HG03342 (cell line): ENCODE results near the gene NIN.

Experiments used
- ATAC-seq: cut with Tn5 transposase; IDR thresholded peaks from one replicate; pipeline ENCODE4 v1.9.1; 2021; ENCODE audit warnings: mild to moderate bottlenecking, moderate library complexity; ENCODE audit not compliant: unreplicated experiment

The NIN gene, protein sequence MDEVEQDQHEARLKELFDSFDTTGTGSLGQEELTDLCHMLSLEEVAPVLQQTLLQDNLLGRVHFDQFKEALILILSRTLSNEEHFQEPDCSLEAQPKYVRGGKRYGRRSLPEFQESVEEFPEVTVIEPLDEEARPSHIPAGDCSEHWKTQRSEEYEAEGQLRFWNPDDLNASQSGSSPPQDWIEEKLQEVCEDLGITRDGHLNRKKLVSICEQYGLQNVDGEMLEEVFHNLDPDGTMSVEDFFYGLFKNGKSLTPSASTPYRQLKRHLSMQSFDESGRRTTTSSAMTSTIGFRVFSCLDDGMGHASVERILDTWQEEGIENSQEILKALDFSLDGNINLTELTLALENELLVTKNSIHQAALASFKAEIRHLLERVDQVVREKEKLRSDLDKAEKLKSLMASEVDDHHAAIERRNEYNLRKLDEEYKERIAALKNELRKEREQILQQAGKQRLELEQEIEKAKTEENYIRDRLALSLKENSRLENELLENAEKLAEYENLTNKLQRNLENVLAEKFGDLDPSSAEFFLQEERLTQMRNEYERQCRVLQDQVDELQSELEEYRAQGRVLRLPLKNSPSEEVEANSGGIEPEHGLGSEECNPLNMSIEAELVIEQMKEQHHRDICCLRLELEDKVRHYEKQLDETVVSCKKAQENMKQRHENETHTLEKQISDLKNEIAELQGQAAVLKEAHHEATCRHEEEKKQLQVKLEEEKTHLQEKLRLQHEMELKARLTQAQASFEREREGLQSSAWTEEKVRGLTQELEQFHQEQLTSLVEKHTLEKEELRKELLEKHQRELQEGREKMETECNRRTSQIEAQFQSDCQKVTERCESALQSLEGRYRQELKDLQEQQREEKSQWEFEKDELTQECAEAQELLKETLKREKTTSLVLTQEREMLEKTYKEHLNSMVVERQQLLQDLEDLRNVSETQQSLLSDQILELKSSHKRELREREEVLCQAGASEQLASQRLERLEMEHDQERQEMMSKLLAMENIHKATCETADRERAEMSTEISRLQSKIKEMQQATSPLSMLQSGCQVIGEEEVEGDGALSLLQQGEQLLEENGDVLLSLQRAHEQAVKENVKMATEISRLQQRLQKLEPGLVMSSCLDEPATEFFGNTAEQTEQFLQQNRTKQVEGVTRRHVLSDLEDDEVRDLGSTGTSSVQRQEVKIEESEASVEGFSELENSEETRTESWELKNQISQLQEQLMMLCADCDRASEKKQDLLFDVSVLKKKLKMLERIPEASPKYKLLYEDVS (N-terminal part only)

DNA sequence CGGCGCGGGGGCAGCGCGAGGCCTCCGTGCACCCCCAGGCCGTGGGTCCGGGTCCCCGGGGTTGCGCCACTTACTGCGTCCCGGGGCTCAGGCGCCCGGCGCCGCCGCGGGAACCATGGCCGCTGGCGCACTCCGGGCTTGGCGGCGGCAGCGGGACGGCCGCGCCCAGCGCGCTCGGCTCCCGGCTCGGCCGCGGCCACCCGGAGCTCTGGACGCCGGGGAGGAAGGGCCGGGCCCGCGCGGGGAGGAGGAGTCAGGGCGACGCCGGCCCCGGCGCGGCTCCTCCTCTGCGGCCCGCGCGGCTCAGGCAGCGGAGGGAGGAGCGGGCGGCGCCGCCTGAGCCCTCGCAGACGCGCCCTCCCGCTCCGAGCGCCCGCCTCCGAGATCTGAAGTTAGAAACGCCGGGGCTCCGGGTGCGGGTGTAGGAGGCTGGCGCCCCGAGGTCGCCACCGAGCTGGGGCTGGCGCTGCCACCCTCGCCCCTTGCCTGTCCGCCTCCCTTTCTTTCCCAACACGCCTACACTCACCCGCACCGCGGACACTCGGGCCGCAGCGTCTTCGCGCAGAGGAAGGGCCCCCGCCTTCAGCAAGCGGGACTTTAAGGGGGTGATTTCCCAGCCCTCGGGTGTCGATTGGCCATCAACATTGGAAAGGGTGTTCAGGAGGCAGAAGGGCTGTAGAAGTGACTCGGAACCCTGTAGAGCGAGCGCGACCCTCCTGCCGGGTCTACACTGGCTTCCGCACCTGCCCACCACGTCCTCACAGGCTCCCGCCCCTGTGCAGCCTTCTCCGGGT is at the start of gene NIN:
Gene NIN, minus strand, starts transcription at position 231 of the 794 bp plus-strand sequence. CDS start 9,106 bp downstream, outside the sequence.
- peak; percentile 80 for ATAC-seq

DNA sequence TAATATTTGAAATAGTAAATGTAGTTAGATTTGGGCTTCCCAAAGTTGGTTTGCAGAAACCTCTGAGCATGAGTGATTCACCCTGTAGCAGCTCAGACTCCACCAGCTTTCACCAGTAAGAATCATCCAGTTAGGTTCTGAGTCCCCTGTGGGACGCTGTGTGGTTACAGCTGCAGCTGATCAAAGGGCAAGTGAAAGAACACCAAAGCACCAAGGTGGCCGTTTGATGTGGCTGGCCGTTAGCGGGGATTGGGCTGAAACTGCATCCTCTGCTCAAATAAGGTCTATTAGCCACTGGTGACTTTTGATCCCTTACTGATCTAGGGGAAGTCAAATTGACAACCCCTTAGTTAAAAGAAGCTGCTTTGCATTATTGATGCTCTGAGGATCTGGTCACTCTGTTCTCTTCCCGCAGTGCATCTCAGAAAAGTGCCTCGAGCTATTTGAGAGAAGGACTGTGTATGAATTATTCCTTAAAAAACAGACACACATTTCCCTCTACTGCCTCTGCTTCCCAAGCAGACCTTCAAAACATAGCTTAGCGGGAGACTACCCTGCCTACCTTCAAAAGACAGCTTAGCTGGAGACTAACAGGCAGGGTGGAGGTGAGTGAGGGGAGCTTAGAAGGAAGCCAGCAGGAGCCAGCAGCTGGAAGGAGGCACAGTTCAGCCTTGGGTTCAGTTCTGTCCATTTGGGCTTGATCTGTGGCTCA is 44.6 kb upstream of the NIN start:
- ATAC-seq, result peak; percentile 97

DNA sequence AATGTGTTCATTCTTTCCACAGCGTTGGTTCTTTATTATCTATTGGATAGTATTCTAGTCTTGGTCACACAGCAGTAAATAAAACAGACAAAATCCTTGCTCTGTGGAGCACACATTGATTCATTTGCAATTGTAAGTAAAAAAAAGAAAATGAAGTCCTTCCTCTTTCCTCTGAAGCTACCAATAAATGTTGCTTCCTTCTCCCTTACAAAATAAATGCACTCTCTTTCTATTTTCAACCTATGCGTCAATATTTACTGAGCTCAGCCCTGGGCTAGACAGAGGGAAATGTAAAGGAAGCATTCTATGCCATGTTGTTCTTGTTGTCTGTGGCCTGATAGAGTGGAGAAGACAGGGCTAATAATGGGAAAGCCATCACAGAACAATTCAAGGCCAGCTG is 43.8 kb upstream of the NIN start:
- peak; percentile 4 for ATAC-seq

DNA sequence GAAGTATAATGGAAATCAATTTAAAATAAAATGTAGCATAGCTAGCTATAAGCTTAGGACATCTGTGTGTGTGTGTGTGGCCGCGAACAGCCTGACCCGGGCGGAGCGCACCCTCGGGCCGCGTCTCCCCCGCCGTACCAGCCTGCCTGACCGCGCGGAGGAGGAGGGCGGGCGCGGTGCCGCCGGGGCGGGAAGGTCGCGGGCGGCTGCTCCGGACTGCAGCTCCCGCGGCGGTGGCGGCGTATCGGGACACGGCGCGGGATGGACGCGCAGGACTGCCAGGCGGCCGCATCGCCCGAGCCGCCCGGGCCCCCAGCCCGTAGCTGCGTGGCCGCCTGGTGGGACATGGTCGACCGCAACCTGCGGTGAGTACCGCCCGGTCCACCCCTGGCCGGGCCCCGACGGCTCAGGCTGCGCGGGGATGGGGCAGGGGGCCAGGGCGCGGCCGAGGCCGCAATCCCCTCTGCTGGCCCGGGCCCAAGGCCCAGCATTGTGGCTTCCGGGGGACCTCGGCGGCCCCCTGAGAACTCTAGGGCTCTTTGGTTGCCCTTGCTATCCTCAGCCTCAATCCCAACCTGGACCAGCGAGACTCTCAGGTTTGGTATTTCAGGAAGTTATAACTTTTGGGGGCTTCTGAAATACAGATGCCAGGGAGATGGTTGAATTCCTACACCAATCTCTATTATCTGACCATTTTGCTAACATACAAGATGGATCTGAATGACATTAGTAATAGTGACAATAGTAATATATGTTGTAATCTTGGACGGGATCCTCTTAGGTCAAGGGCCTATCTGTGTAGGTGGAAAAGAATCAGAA is 41.2 kb upstream of the NIN start, which contains the start of gene ABHD12B:
Gene ABHD12B, plus strand, starts transcription at position 140 of the 819 bp plus-strand sequence. Its CDS starts 122 bp downstream, at position 262.
- ATAC-seq, result no peak

DNA sequence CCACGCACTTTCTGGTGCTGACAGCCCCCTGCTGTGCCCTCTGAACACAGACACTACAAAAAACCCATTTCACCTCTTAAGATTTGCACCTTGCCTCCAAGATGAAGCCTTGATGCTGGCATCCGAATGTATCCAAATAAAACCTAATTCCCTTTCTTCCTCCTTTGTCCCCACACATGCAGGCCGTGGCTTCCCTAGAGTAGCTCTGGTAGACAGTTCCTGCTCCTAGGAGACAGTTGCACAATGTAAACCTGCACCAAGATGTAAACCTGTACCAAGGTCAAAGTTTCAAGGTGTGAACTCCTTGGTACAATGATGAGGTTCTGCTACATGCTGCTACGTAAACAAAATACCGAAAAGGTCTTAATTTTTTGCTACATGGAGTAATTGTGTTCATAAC is 40.3 kb upstream of the NIN start:
- ATAC-seq, result no peak

DNA sequence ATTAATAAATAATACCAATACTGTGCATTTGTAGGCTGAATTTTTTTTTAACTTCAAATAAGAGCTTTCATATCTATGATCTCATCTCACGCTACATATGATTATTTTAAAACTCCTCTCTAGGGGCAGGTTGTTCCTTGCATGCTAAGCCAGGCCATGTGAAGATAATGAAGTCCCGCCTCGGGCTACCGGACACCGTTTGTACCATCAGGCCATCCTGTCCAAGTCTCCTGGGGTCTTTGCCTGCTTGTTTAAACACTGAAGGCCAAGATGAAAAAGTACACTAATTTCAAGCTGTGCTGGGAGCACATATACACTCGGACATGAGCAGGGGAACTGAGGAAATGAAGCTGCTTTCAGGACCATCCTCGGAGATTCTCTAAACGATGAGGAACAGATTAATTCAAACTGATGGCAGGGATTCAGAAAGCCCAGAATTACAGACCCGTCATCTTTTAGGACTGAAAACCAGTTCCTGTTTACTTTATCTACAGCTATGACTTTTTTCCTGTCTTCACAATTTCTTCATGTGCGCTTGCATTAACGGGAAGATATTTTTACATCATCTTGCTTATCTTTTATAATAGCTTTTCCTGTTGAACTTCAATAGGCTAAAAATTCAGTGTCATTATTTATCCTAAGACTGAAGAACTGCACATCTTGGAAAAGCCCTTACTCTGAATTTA is 34.6 kb upstream of the NIN start:
- no peak for ATAC-seq

DNA sequence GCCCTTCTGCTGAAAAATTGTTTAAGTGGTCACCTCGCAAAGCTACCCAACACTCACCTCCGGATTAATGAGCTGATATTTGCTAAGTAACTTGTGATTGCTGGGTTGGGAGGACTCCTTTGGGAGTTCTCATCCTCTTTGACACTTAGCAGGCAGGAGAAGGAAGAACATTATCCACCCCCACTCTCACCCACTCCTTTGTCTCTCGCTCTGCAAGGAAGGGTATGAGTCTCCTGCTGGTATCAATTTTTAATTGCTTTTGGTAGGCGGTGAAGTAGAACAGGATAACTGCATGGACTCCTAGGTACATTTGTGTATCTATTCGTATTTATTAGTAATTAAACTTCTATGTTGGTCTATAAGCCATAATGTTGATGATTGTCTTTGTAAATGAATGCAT is 34.0 kb upstream of the NIN start:
- ATAC-seq, result no peak

DNA sequence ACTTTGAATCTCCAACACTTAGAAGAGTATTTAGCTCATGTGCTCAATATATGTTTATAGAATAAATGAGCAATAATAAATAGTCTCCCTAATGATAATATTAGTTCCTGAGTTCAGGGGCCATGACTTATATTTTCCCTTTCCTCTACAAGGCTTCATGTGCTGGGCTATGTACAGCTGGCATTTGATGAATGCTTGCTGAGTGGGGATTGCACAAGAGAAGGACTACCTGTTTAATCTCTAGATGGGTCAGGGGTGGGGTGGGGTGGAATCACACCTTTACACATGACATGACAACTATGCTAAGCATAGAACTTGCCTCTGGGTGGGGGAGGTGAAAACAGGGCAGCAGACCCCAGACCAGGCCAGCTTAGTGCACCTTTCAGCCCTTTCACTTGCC is 33.3 kb upstream of the NIN start:
- no peak for ATAC-seq

DNA sequence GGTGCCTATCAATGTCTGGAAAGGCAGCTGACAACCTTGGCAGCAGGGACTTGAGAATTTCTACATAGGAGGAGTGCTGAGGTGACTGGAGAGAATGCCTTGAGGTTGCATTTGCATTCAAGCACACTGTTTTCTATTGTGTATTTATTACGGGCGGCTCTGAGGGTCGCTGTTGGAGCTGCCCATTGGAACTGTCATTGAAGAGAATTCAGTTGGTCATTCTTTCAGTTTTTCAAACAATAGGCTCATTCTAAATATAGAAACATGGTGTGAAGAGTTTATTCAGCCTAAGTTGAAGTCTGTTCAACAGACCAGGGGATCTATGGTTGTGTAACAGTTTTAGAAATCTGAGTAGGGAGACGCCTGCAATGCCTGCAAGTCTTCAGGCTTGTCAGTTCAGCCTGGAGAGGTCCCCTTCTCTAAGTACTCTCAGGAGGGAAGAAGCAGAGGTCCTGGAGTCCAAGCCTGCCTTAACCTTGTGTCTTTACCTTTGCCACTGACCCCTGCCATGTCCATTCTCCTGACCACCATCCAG is 31.1 kb upstream of the NIN start:
- no peak for ATAC-seq

DNA sequence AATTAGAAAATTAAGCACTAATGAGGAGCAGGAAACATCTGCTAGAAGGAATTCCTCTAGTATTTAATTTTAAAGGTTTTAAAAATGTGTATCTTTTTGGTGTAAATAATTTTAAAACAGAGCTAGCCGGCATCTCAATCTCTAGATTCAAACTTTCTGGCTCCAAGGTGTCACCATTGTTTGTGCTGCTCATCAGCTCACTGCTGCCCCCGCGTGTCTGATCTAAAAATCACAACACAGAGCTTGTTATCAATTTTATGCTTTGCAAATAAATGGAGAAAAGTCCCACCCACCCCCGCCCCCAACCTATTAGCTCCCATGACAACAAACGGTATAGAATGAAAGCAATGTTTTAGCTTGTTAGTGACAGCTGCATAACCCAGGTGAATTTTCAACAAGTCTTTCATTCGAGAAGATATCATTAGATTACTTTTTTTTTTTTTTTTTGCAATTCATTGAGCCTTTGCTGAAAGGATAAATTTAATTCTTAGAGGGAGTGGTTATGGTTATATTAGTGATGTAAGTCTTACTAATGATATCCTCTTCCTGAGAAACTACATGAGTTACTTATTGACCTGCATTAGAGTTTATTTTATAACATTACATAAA is 29.6 kb upstream of the NIN start:
- ATAC-seq, result no peak

DNA sequence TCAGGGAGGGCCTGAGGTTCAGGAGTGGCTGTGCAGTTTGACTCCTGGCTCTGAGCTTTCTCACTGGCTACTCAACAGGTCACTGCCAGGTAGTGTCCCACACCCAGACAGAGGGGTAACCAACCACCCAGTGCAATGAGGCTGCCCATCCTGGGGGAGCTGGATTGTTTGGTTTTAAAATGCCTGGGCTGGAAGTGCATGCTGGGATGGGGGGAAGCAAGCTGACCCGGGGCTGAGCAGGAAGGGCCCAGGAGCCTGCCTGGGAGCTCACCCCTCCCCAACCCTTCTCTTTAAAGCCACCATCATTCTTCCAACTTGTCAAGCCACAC is 28.3 kb upstream of the NIN start:
- ATAC-seq, result no peak

DNA sequence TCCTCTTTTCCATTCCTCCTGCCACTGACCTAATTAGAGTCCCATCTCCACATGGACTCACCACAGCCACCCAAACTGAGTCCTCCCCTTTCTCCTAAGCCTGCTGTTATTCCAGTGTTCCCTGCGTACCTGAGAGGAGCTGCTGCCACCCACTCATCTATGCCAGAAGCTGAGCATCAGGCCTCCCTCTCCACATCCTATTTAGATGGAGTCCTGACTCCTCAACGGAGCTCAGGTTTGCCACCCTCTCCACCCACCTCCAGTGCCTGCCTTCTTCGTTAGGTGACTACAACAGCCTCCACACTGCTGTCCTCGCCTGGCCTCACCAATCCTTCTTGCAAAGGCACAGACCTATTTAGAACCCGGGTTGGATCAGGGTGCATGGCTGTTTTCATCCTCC is 25.7 kb upstream of the NIN start:
- ATAC-seq, result no peak

DNA sequence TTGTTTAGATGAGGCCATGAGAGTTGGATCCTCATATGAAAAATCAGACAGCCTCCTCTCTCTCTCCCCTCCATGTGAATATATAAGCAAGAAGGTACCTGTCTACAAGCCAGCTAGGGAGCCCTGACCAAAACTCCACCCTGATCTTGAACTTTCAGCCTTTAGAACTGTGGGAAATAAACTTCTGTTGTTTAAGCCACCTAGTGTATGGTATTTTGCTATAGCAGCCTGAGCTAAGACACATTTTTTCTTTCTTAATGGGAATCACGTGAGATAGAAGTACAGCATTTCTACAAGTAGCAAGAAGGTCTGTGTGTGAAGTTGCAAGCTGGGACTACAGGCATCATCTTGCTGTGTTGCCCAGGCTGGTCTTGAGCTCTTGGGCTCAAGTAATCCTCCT is 24.6 kb upstream of the NIN start:
- ATAC-seq, result no peak

DNA sequence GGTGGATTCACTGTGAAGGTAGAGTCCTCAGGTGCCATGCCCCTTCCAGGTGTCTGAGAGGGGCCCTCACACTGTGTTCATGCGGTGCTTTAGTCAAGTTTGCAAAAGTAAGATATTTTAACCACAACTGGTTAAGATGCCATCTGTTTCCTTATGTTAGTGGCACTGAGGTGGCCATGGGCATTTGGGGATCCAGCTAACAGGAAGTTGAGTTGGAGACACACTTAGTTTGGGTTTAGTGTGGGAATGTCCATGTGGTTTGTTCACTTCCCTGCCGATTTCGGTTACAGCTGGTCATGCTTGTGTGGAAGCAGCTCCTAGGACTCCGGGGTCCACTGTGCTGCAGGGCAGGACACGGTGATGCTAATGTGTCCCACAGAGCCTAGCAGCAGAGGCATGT is 23.6 kb upstream of the NIN start:
- ATAC-seq, result no peak

DNA sequence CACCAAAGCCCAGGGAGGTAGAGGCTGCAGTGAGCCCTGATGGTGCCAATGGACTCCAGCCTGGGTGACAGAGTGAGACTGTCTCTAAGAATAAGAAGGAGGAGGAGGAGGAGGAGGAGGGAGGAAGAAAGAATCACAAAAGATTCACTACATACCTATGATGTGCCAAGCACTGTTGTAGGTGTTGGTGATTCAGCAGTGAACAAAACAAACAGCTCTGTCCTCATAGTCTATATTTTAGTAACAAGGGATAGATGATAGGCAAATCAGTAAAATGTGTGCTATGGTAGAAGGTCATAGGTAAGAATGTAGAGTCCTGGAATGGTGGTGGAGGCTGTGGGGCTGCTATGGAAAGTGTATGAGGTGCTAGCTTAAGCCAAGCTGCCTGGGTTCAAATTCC is 22.9 kb upstream of the NIN start:
- no peak for ATAC-seq

DNA sequence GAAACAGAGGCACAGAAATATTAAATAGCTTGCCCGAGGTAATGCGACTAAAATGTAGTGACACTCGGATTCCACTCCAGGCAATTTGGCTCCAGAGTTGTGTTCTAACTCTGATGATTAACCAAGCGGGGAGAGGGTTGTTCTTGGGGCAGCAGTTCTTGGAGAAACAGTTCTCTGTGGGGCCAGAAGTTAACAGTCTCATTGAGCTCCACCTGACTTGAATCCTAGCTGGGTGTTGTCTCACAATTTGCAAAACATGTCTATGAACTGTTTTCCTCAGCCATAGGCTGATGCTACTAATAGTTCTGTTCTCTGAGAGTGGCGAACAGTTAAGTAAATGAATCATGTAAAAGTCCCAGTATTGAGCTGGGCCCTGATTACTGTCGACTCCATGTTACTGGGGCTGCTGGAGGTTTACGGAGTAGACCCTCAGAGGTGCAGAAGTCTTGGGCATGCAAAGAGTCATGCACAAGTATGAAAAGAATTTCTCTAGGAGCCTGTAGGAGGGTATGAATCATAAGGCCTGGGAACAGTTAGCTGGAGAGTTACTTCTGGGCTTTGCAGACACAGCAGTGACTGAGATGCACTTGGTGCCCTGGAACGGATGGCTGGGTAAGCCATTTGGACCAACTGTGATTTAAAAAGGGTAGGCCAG is 15.4 kb upstream of the NIN start:
- ATAC-seq, result no peak

DNA sequence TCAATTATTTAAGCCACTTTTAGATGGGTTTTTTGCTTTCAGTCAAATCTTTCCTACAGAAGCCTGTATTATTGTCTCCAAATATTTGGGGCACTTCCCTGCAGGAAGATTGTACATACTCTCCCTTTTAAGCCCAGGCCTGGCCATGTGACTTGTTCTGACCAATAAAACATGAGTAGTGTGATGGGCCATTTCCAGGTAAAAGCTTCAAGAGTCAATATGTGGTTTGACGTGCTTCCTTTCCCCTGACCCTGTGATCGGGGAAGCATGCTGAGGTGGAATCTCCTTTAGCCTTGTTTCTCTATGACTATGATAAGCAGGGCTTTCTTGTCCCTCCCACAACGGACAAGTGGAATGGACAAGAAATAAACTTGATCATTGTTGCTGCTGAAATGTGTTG is 14.2 kb upstream of the NIN start:
- ATAC-seq, result no peak
